ENCODE measurements around the gene MICAL2. TPM values are rescaled to one million over a fixed set of nuclear protein-coding genes. Genes with fewer than 3 reads are reported as not detected.

Gene MICAL2
- total and polyA plus RNA-seq, 10 of the 15 experiments (the other 5 are each of a cell fraction or from before 2014, with no cell fraction given) = 0.90 to 5.6 (median 2.4) TPM

GRCh38 chr11:12108875-12109453 is 1.4 kb upstream of the MICAL2 start (continued):
- TF ChIP-seq CHD1 (IDR thresholded peaks at IDR 0.05; ENCODE audit: low read depth, low read length) = no peak

DNA sequence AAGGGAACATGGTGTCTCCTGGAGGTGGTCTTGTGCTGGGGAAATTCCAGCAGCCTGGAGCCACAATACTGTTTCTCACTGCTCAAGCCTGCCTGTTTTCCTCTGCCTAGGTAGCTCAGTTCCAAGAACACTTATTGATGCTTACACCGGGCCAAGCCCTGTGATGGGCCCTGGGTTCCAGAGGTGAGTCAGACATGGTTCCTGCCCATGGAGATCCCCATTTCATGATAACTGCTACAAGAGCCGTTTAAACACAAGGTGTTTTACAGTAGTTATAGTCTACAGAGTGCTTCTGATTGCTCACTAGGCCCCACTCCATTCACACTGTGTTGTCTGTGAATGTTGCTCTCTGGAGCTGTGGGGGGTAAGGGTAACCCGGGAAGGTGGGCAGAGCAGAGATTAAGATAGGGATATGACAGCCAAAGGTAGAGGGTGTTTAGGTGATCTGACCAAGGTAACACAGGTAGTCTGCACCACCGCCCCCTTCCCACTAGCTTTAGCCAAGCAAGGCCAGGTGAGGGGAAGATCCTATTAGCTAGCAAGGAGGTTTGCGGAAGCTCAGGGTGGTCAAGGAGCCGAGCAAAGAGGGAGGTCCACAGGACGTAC is 696 bp upstream of the MICAL2 start:
- Histone ChIP-seq H4K20me1 (ENCODE audit: control insufficient read depth, insufficient read depth) (no peaks in the 10 kb centered on the region), H3K79me2 (ENCODE audit: control insufficient read depth, insufficient read depth, low read length) (no peaks in the 10 kb centered on the region), H2AFZ (ENCODE audit: control insufficient read depth, low read depth, low read length) (peak overlapping the region; percentile 77), H3K9ac (ENCODE audit: control insufficient read depth, insufficient read depth, low read length) (no peak overlapping the region), H3K27ac (ENCODE audit: control insufficient read depth, insufficient read depth) (no peak overlapping the region), H3K36me3 (ENCODE audit: control insufficient read depth in 2 of 2, insufficient read depth in 2 of 2, low read length in 1 of 2) (no peaks in the 10 kb centered on the region), H3K27me3 (replicated peaks in 1 of 2; ENCODE audit: control insufficient read depth in 2 of 2, insufficient read depth in 2 of 2, low read length in 1 of 2) (no peaks in the 10 kb centered on the region), H3K4me2 (ENCODE audit: control insufficient read depth, insufficient read depth) (peak overlapping the region; percentile 79), H3K4me1 (ENCODE audit: control insufficient read depth, insufficient read depth, low read length) (no peaks in the 10 kb centered on the region; the same call in 1 of the 2 replicates), H3K9me3 (replicated peaks; ENCODE audit: control insufficient read depth, insufficient read depth, low read length) (no peaks in the 10 kb centered on the region), H3K4me3 (peak overlapping the region; percentile 59; the same call in 1 of the 2 replicates)
- CTCF ChIA-PET = interaction anchor here (1.4 kb wide), 1 partner anchor 12 kb away, joined by 5 read pairs; no protein-coding TSS in a partner anchor
- BruUV-seq (replicated peaks) = no TSS peak
- DNase-seq (ENCODE audit: low read depth, low spot score) (no peak), FAIRE-seq (no peak), ATAC-seq (no peak)
- RAD21 ChIA-PET (ENCODE audit: unreplicated experiment) = no interaction called here
- POLR2A ChIA-PET = no interaction called here
- in situ Hi-C loops (cut with MboI) (no loop called here), intact Hi-C loops (cut with micrococcal nuclease; ENCODE audit: unreplicated experiment) (no loop called here)
- TF ChIP-seq, protein P1, sequence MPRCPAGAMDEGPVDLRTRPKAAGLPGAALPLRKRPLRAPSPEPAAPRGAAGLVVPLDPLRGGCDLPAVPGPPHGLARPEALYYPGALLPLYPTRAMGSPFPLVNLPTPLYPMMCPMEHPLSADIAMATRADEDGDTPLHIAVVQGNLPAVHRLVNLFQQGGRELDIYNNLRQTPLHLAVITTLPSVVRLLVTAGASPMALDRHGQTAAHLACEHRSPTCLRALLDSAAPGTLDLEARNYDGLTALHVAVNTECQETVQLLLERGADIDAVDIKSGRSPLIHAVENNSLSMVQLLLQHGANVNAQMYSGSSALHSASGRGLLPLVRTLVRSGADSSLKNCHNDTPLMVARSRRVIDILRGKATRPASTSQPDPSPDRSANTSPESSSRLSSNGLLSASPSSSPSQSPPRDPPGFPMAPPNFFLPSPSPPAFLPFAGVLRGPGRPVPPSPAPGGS (IDR thresholded peaks at IDR 0.05; ENCODE audit: borderline replicate concordance, insufficient read depth, low read depth, low read length, poor library complexity, severe bottlenecking) = no peak
- TF ChIP-seq TCF3 (IDR thresholded peaks at IDR 0.05; ENCODE audit: borderline replicate concordance, insufficient read depth, low read depth, low read length) = no peak
- no peak for TF ChIP-seq PKNOX1 (IDR thresholded peaks at IDR 0.05)
- no peak for TF ChIP-seq BRCA1 (IDR thresholded peaks at IDR 0.05; ENCODE audit: low read depth, low read length)
- TF ChIP-seq, protein P2, sequence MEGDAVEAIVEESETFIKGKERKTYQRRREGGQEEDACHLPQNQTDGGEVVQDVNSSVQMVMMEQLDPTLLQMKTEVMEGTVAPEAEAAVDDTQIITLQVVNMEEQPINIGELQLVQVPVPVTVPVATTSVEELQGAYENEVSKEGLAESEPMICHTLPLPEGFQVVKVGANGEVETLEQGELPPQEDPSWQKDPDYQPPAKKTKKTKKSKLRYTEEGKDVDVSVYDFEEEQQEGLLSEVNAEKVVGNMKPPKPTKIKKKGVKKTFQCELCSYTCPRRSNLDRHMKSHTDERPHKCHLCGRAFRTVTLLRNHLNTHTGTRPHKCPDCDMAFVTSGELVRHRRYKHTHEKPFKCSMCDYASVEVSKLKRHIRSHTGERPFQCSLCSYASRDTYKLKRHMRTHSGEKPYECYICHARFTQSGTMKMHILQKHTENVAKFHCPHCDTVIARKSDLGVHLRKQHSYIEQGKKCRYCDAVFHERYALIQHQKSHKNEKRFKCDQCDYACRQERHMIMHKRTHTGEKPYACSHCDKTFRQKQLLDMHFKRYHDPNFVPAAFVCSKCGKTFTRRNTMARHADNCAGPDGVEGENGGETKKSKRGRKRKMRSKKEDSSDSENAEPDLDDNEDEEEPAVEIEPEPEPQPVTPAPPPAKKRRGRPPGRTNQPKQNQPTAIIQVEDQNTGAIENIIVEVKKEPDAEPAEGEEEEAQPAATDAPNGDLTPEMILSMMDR (IDR thresholded peaks at IDR 0.05 in 2 of 3, conservative IDR thresholded peaks at IDR 0.05 in 1 of 3; ENCODE audit: control insufficient read depth in 2 of 3, extremely low read depth in 1 of 3, insufficient read depth in 1 of 3, low read depth in 3 of 3, low read length in 3 of 3) = no peak
- TF ChIP-seq SRF (IDR thresholded peaks at IDR 0.05; ENCODE audit: low read depth in 2 of 2, low read length in 2 of 2) = no peak
- SMC1A ChIA-PET (ENCODE audit: uncharacterized antibody, unreplicated experiment) = interaction anchor here (1.0 to 1.5 kb wide), 2 partner anchors 9 to 11 kb away, joined by 3 read pairs; no protein-coding TSS in a partner anchor
- WGBS (ENCODE audit: insufficient coverage, insufficient replicate concordance, low lambda C conversion rate, missing lambda C conversion rate) = 43% methylated on average over 7 of the region's 7 CpGs
